Femur (tissue), 1 donor: ENCODE measurements around the gene TMPRSS11F.

ENCODE experiments used
- DNase-seq: peaks from one replicate; pipeline ENCODE4 v3.0.0-alpha.2; 2017

The TMPRSS11F gene

GRCh38 chr4:68076194-68076593, 53.5 kb downstream of the TMPRSS11F start:
- DNase-seq: no peak

GRCh38 chr4:68074397-68074796, 55.3 kb downstream of the TMPRSS11F start:
- no peak for DNase-seq

GRCh38 chr4:68070302-68070701, 59.4 kb downstream of the TMPRSS11F start:
- DNase-seq: no peak

GRCh38 chr4:68062501-68062900, 67.2 kb downstream of the TMPRSS11F start:
- DNase-seq: no peak

DNA sequence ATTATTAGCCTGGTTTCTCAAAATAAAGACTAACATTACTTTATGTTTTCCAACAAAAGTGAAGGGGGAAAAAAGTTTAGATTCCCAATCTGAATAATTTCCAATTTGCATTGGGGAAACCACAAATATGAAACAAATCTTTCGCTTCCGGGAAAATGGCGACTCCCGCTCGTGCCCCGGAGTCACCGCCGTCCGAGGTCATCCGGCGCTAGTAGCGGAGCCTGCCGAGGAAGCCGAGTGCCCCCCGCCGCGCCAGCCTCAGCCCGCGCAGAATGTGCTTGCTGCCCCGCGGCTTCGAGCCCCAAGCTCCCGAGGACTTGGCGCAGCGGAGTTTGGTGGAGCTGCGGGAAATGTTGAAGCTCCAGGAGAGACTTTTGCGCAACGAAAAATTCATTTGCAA, 91.4 kb downstream of the TMPRSS11F start:
- no peak for DNase-seq

- no peak for DNase-seq
Observed at GRCh38 chr4:68021185-68021584, 108.5 kb downstream of the TMPRSS11F start.

DNA sequence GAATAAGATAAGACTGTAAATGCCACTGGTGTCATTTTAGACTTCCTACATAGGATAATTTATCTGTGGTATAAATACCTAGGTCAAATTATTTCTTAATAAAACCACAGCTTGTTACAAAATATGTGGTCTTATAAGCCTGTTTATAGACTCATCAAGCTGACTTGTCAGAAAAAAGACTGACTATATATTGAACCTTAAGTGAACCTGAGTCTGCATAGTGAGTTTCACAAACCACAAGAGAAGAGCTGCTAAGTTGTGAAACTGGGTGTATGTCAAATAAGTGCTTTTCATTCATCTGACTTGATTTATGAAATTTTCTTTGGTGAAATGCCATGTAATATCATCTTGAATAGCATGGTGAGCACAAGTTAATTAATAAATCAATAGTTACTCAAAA, 118.0 kb downstream of the TMPRSS11F start:
- no peak for DNase-seq
